Fibroblast of skin of back (primary cell): ENCODE measurements around the gene STUM.
A peak's percentile ranks its signal among the peaks of the same experiment; 100 is the strongest.
"Not testable (repeated sequence)": the region's sequence is repeated elsewhere in the genome, so short reads cannot be mapped to it uniquely, and the experiment has no call there.

Experiments used
- DNase-seq: peaks from one replicate; pipeline ENCODE4 v3.0.0-alpha.2; 2013

The STUM gene

DNA sequence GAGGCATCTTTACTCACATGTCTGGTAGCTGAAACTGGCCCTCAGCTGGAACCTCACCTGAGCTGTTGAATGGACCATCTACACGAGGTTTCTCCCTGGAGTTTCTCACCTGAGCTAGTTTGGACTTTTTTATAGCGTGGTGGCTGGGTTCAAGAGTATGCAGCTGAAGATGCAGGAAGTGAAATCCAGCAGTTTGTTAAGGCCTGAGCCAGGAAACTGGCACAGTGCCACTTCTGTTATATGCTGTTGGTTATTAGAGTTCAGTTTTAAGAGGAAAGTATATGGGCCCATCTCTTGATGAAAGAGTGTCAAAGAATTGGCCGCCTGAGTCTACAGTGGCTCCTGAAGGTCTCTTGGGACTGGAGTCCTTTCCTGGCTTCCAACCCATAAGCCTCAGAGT, 35.6 kb downstream of the STUM start:
- no peak for DNase-seq

DNA sequence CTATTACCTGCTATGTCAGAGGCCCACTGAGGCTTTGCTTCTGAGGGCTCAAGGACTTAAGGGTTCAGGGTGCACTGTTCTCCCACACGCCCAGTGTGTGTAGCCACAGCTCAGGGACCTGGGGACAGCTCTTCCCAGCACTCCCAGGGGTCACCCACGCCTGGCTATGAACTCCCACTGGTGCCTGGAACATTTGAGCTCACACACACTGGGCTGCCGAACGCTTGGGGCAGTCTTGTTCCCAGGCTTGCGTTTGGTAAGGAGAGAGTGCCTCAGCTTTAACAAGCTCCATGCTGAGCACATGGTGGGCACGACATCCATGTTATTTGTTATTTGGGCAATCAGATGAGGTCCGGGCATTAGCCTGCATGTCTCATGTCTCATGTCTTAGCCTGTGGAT, 37.6 kb downstream of the STUM start:
- no peak for DNase-seq

DNA sequence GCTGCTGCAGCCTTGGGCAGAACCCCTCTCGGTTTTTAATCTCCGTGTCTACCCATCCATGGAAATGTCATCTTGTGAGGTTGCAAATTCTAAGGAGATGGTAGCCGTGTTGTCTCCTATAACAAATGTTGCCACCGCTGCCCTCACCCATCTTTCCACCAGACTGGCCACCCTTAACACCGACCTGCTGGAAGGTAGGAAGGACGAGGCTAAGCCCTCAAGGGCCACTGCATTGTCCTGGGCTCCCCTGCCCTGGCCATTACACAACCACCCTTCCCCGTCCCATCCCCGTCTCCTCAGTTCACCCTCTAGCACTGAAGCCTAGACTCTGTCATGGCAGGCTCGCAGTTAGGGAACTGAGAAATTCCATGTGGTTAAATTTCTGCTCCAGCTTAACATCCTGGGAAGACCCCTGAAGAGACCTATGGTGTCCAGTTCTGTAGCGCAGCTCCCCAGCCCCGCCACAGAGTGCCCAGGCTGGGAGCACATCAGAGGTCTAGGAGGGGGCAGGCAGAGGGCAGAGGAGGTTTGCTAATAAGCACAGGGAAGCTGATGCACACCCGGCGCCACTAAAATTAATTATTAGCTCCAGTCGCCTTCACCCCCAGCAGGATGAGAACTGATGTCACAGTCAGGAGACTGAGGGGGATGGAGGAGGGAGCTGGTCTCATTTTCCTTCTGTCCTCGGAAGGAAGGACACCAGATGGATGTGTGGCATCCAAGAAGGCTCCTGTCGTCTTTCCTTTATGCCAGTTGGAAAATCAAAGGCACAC, 38.3 kb downstream of the STUM start:
- DNase-seq, result no peak

DNA sequence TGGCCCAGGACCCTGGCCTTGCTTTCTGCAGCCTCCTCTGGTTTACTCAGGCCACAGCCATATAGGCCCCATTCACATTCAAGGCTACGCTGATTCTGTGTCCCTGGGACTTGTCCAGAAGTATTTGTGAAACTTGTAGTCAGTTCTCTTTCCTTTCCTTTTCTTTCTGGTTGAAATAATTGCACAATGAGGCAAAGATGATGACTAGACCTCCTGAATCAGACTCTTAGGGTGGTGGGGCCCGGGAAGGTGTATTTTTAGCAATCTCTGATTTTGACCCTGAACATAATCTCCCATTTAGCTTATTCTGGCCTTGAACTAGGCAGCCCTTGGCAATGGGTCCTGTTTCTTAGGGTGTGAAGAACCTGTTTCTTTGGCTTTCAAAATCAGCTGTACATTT, 39.9 kb downstream of the STUM start:
- DNase-seq, result no peak

DNA sequence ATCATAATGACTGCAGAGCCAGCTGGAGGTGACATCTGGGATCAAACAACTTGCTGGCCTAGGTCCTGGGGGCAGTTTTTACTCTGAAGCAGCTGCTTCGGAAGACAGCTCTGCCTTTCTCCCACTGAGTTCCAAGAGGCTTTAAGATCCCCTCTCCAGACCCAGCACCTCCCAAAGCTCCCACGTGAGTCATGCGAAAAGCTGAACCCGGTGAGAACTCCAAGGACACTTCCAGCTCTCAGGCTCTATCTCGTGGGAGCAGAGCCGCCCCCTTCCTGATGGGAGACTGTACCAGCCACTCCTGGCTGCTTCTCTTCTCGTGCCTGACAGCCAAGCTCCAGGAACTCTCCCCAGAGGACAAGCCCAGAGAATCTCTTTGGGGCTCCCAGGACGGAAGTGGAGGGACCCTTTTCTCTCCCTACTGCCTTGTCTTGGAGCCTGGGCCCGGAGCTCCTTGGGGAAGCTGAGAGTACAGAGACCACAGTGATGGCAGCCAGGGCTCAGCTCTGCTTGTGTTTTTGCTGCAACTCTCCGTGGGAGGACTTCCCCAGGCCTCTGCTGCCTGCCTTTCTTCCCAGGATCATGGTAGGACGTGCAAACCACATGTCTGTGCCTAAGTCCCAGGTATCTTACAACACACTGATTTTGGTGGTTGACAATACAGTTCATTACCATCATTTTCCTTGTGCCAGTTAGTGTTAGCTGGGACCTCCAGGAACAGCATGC, 40.6 kb downstream of the STUM start:
- DNase-seq, result no peak

DNA sequence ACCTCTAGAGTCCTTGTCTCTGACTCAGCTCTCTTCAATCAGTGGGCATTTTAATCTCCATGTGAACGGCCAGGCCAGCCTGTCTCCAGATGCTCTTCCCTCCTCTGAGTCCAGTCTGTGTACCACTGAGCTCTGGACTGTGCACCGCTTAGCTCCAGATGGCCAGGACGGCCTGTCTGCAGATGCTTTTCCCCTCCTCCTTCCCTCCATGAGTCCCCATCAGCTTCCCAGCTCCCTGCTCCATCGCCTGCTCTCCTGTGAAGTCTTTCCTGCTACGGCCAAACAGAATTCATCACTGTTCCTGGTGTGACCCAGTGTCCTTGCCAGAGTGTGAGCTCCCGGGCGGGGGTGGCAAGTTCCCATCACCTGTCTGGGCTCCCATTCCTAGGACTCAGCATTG, 42.0 kb downstream of the STUM start:
- DNase-seq, result no peak

DNA sequence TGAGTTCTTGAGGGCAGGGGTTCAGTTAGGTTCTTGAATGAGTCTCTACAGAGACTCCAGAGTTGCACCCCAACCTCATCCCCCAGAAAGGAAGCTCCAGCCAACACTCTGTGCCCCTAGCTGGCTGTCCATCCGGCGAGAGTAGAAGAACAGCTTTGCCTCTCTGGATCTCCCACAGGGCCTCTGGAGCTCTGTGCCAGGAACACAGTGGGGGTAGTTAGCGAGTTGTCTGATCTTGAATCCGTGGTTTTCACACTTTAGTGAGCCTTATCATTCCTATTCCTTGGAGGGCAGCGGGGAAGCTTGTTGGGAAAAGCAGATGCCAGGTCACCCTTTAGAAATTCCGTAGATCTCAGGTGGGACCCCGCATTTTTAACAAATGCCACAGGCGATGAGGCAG, 45.0 kb downstream of the STUM start:
- DNase-seq, result no peak

DNA sequence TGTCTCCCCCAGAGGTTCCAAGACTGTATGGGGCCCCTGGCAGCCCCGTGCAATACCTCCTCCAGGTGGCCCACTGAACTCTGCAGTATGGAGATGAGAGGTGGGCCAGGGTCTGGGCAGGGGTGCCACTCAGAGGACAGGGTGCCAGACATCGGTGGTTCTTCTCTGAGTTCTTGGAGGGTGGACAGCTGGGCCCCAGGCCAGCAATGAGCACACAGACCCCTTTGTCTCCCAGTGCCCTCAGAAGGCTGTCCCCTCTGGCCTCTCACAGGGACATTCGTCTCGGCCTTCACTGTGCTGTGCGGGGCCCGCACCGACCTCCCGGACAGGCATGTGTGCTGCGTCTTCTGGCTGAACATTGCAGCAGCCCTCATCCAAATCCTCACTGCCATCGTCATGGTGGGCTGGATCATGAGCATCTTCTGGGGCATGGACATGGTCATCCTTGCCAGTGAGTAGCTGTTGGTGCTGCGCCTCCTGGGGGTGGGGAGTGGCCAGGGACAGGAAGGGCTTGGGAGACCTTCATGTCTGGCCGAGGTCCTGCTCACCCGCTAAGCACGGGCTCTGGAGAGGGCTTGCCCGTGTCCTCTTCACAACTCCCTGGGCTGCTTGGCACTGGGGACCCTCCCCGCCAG, 48.1 kb downstream of the STUM start:
- no peak for DNase-seq

DNA sequence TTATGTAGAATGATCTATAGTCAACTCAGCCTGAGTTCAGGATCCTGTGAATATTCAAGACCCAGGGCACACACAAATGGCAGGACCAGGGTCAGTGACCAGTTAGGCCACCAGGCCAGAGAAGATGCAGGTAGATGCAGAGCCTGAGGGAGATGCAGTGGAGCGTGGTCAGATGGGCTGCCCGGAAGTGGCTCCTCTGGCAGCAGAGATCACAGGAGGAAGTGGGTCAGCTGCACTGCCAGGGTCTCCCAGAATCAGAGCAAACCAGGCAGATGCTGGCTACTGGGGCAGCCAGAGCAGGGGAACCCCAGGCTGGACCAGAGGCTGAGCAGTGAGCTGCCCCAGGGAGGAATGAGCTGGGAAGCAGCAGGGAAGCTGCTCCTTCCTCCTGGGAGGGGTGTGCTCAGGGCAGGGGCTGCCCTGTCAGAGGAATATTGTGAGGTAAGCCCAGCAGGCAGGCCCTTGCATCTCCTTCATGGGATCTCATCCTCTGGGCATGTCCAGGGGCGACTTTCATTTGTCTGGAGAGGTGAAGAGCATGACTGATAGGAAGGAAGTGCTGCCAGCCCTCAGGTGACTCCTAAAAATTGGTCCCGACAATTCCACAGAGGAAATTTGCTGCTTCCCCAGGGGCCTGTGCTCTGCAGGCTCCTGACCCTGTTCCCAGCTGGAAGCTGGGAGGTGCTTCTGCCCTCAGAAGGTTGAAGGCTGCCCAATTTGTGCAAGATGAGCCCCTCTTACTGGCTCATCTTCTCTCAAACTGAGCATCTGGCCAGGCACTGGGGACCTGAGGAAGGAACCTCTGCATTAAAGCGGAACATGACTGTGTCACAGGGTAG, 49.3 kb downstream of the STUM start:
- no peak for DNase-seq

DNA sequence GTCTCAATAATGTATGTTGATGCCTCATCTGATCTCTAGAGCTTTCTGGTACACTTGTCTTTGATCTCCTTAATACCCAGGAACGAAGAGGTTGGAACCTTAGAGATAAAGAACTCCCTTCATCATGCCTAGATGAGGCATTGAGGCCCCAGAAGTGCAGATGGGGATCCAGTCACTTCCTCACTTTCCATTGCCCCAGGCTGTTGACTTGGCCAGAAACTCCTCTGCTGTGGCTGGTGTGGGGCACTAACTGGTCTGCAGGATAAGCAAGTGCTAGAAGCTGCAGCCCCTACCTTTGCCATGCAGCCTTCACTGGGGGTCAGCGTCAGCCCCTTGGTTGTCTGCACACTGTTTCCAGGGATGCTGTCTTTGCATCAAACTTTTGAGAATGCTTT, 49.9 kb downstream of the STUM start:
- DNase-seq, result no peak

DNA sequence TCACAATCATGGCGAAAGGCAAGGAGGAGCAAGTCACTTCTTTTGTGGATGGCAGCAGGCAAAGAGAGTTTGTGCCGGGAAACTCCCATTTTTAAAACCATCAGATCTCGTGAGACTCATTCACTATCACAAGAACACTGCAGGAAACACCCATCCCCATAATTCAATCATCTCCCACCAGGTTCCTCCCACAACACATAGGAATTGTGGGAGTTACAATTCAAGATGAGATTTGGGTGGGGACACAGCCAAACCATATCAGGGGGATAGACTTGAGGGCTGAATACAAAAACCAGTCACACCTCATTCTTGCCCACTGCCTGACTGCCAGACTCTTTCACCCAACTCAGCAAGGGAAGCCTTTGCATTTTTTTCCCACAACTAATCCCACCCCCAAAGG, 50.4 kb downstream of the STUM start:
- DNase-seq, result not testable (repeated sequence)

DNA sequence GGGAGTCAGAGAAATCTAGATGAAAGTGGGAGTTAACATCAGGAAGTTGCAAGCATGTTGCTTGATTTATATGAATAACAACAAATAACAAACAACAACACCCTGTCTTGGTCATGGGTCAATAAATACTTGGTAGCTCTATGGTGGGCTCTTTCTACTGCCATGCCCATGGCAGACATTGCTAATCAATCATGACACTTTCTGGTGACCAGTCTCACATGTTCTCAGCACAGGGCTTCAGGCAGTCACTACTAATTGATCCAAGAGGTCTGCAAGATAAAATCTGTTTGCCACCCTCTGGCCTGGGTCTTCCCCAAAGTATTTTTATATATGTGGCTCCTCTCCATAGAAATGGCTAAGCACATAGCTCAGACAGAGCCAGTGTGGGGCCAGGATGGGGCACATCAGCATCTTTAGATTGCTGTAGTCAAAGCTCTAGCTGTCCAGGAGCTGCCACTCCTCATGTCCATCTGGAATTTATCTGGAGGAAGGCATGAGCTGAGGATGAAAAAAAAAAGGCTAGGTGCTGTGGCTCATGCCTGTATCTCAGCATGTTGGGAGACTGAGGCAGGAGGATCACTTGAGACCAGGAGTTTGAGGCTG, 51.2 kb downstream of the STUM start:
- no peak for DNase-seq

DNA sequence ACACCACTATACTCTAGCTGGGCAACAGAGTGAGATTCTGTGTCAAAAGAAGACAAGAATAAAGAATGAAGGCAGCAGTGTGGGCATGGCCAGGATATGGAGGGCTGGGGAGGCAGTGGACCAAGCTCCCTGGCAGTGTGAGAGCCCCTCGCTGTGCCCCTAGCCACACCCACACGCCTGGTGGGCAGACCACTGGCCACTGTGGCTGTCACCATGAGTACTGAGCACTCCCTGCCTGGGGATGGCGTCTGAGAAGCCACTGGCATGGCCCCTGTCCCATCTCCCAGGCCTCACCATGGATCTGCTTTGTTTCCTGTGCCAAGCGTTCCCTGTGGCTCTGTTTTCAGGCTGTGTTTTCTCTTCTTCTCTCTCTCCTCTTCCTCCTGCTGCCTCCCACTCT, 51.7 kb downstream of the STUM start:
- no peak for DNase-seq

DNA sequence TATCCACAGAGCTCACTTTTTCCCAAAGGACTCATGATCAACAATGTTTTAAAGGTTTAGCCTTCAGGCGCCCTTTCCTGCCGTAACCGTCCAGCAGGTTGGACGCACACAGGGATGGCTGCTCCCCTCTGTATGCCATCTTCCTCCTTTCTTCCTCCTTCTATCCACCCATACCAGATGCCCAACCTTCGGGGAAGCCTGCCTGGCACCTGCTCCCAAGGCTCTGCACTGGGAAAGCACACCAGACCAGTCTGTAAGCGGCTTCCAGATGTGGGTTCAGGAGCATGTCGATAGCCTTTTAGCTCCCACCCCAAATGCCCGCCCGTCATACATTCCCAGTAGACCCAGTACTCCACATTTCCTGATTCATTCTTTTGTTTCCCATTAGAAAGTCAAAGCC, 52.9 kb downstream of the STUM start:
- no peak for DNase-seq

DNA sequence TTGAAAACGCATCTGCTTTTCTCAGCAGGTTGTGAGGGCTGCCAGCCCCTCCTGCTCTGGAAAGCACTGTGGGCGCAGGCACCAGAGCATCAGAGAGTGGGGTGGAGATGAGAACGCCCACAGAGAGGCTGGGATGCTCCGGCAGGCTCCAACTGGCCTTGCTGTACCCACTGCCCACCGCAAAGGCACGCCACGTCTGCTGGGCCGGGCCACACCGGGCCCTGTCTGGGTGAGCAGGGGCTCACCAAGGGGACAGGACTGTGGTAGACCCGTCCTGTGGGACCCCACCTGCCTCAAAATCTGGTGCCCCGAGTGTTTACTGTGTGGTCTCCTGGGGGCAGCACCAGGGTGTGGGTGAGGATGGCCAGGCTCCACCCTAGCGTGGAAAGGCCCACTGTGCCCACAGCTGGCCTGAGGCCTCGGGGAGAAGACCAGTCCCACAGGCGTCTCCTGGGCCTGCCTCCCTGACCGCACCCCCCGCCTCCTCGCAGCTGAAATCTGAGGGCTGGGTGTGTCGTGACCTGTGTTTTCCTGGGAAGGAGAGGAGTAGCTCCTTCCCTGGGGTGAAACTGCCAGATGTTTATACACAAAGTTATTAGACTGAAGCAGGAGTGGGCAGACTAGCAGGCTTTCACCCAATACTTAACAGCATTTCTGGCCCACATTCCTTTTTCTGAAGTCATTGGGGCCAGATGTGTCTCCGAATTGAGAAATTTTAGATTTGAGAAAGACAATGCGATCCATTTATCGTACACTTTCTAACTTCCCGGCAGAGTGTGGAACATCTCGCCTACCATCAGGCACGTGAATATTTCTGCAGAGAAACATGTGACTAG, 53.8 kb downstream of the STUM start:
- DNase-seq, result peak; percentile 46

DNA sequence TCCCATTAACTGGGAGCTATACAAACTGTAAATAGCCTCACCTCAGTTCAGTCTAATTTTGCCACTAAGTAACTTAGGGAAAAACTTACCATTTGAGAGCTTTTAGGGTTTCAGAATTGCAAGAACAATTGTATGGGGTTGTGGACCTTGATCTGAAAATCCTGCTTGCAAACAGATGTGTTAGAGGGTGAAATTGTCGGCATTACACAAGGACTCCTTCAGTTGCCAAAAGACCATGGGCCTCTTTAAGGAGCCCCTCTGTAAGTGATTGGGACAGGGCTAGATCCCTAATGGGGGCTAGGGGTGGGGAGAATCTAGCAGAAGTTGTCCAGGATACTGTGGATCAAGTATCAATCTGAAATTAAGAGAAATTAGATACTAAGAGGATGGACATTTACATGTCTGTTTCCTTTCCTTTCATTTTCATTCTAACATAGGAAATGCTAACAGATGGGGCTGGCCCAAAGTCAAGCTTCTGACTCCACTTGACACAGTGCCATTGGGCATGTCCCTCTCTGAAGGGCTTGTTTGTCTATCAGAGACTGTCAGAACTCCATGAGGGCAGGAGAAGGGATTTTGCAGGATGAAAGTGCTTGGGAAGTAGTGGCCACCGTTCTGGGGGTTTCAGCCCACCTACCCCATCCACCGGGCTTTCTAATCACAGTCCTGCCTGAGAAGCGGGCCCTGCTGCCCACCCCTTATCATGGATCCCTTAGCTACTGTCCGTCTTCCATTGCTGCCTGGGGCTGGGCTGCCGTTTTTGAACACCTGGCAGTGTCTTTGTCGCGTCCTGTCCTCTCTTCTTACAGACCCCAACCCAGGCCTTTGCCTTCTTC, 54.7 kb downstream of the STUM start:
- DNase-seq, result peak; percentile 37

DNA sequence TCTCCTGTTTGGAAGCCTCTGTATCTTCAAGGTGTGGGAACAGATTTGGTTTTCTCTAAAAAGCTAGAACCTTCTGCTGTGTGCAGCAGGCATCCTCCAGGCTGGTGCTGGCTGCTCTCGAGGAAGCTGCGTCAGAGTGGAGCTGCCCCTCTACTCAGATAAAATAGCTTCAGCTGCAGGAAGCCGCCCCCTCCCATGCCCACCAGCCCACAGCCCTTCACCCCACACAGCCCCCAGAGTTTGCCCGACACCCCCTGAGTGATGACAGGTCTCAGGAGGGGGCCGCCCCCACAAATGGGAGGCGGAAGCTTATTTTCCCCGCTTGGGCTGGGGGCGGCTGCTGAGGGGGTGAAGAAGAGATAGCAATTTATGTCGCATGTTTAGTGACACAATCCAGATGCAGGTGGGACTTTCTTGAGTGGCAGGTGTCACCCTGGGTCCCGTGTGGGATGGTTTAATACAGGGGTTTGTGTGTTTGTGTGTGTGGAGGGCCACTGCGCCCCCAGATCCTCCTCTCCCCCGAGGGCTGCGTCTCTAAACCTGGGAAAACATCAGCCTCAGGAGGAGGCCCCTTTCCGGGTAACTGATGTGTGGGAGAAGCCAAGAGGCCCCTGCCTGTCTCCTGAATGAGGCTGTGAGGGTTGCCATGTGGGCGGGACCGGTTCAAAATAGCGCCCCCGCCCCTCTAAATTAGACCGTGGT, 55.4 kb downstream of the STUM start:
- no peak for DNase-seq

DNA sequence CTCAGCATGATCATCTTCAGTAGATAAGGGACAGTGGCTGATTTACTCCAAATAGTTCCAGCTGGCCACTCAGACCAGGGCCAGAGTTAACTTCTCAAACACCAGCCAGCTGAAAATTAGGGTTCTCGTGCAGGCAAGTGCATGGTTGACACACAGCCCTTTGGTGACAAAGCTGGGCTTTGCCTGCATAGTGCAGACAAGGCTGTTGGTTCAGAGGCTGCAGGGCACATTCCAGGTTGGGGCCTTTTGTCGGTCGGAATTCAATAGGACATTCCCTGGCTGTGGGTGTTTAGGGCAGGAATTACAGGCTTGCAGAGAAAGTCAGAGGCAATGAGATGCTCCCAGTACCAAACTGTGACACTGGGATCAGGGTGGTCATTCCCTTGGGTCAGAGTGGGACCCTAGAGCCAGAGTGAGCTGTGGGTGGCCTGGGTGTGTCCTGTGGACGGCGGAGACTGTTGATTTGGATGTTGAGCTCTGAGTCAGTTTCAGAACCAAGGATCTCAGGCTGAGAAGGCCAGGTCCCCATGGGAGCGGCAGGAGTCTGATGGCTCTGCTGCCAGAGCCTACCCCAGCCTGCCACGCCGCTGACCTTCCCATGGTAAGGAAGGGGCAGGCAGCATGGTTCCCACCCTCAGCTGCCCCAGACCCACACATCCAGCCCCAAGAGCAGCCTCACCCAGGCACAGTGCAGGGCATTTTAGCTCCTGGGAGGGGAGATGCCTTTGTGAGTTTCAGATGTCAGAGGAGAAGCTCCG, 56.2 kb downstream of the STUM start:
- DNase-seq, result peak; percentile 42

DNA sequence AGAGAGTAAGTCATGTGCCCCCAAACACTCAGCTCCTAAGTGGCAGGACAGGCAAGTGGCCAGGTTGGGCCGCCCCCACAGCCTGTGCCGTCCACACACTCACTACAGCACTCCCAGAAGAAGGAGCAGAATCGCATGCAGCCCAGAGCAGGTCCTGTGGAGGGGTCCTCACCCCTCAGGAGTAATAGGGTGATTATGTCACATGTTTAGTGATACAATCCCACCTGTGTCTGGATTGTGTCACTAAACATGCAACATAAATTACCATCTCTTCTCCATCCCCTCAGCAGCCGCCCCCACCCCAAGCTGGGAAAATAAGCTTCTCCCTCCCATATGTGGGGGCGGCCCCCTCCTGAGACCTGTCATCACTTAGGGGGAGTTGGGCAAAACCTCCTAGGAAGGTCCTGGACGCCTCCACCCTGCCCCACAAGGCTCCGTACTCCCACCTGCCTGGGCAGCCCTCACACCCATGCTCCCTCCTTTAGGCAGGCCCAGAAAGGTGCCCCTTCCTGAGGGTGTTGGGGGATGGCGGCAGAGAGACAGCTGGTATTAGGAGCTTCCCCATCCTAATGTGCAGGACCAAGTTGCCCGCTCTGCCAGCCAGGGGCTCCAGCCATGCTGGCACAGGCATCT, 56.9 kb downstream of the STUM start:
- DNase-seq, result no peak
